AG09309 (cell line): Measurements from ENCODE around the gene SSTR3.

Experiments used
- DNase-seq: peaks from one replicate; pipeline ENCODE4 v3.0.0-alpha.2; 2010; ENCODE audit warnings: low read depth
- H3K4me3 ChIP-seq: 2 replicates; pipeline ENCODE4 v1.5.1; 2011; ENCODE audit warnings: mild to moderate bottlenecking, low read depth, low read length, moderate library complexity; ENCODE audit not compliant: control insufficient read depth
- CTCF ChIP-seq: IDR thresholded peaks from 2 replicates; pipeline ENCODE4 v1.5.1; 2011; ENCODE audit warnings: mild to moderate bottlenecking, low read depth, low read length, inconsistent platforms; ENCODE audit not compliant: insufficient read depth, control insufficient read depth; ENCODE audit errors: missing control alignments

Gene SSTR3

DNA sequence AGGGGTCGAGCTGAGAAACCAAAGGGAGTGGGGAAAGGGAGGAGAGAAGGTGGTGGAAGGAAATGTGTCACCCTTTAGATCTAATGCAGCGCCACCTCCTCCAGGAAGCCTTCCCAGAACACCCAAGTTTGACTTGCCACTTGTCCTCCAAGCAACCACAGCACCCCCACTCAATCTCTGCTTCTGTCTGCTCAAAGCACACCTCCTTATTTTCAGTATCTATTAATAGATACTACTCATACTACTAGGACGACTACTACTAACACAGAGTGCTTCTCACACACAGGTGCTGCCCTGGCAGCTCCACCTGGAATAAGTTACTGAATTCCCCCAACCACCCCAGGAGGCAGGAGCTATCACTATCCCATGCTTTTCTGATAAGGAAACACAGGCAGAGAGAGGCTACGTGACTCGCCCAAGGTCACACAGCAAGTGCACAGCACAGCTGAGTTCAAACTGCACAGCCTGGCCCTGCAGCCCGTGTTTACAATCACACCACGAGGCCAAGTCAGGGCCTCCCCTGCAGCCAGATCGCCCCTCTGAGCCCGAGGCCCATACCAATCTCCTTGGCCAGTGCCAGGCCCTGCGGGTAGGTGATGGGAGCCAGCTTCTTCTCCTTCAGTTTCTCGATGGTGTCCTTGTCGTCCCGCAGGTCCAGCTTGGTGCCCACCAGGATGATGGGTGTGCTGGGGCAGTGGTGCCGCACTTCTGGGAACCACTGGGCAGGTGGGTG lies 18.6 kb upstream of the SSTR3 start:
- DNase-seq: no peak
- no peak overlapping the region for H3K4me3 ChIP-seq
- no peak for TF ChIP-seq CTCF

- H3K4me3 ChIP-seq: no peak overlapping the region
- DNase-seq: peak; percentile 8
- no peak for TF ChIP-seq CTCF
These were observed 17.8 kb upstream of the SSTR3 start for GRCh38 chr22:37229805-37230672.

GRCh38 chr22:37229012-37229804 lies 16.9 kb upstream of the SSTR3 start:
- peak; percentile 38 for DNase-seq
- TF ChIP-seq CTCF: no peak
- H3K4me3 ChIP-seq: no peak overlapping the region

- TF ChIP-seq CTCF: no peak
- no peak overlapping the region for H3K4me3 ChIP-seq
- DNase-seq: no peak
These were observed 16.1 kb upstream of the SSTR3 start for GRCh38 chr22:37228106-37229011.

GRCh38 chr22:37226514-37226913 lies 14.2 kb upstream of the SSTR3 start:
- TF ChIP-seq CTCF: no peak
- no peak for DNase-seq
- no peak overlapping the region for H3K4me3 ChIP-seq
